ENCODE data around the gene HSPA12A.

DNA sequence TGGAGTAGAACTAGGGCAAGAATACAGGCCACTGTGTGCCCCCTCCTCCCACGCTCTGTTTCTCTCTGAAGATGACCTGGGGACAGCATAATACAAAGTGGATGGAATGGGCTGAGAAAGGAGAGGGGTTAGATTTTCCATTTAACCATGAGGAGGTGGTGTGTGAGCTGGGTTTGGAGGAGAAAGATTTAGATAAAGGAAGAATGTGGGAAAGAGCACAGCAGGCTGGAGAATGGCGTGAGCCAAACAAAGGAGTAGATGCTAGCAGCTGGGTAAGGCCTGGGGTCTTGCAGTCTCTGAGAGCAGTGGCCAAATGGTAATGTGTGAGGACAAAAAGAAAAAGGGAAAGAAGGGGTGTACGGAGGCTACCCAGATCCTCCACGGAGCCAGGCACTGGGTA lies 113.0 kb downstream of the HSPA12A start:
- TF ChIP-seq EZH2 (IDR thresholded peaks at IDR 0.05) (no peak), POLR2AphosphoS5 (IDR thresholded peaks at IDR 0.05; ENCODE audit: borderline replicate concordance, low read depth, low read length) (no peak)
